Chondrocyte (in vitro differentiated cells): ENCODE results near the gene TSEN54. TPM values are rescaled to one million over a fixed set of nuclear protein-coding genes. Genes with fewer than 3 reads are reported as not detected.

Experiments
- DNase-seq: peaks from one replicate; pipeline ENCODE4 v3.0.0; 2021; ENCODE audit warnings: mixed read lengths, low spot score
- H3K27ac Mint-ChIP-seq: one replicate; pipeline ENCODE4 v1.8.0; 2021; ENCODE audit warnings: mild to moderate bottlenecking, moderate library complexity, mixed read lengths; ENCODE audit not compliant: unreplicated experiment
- H3K27me3 Mint-ChIP-seq: 2 replicates; pipeline ENCODE4 v1.8.0; 2021; ENCODE audit warnings: low read depth, mixed read lengths
- H3K36me3 Mint-ChIP-seq: 2 replicates; pipeline ENCODE4 v1.8.0; 2021; ENCODE audit warnings: low read depth, mixed read lengths
- H3K4me1 Mint-ChIP-seq: 2 replicates; pipeline ENCODE4 v1.8.0; 2021; ENCODE audit warnings: low read depth, mild to moderate bottlenecking, mixed read lengths
- H3K4me3 Mint-ChIP-seq: one replicate; pipeline ENCODE4 v1.8.0; 2021; ENCODE audit warnings: mild to moderate bottlenecking, moderate library complexity, mixed read lengths; ENCODE audit not compliant: unreplicated experiment
- H3K9me3 Mint-ChIP-seq: 2 replicates; pipeline ENCODE4 v1.8.0; 2021; ENCODE audit warnings: low read depth, mixed read lengths
- microRNA-seq: library from miRNA; unstranded; fragments of <30 nt; microRNA quantifications from one replicate; pipeline ENCODE4 v1.2.0, GENCODE V29; 2020; ENCODE audit warnings: borderline number of aligned reads
- total RNA-seq: library from RNA; stranded (reverse); gene quantifications from 3 replicates; pipeline ENCODE4 v1.2.1, GENCODE V29; 2021
- TF ChIP-seq, protein P1 (sequence below): fragments of 200-600 bp; sonication (generic); IDR thresholded peaks from 2 replicates; pipeline ENCODE4 v1.5.0; 2021; ENCODE audit warnings: antibody characterized with exemption, mild to moderate bottlenecking, moderate library complexity

TSEN54 gene
- total RNA-seq, 1 donor from 2014 or later, result 12.2 TPM

DNA sequence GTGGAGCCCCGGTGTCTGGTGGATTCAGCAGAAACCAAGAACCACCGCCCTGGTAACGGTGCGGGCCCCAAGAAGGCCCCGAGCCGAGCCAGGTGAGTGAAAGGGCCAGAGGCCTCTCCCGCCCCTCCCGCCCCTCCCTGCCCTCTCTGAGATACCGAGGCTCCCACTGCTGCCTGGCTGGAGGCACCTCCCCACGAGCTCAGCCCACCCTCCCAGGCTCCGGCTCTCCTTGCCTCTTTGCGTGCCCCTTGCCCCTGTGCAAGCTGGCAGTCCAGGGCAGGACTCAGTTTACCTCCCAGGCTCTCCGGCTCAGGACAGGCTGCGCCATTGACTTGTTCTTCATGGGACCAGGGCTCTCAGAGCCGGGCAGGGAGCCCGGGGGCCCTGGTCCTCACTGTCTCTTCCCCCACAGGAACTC, 57.2 kb downstream of the TSEN54 start:
- Mint-ChIP-seq H3K27me3 (no peaks in the 10 kb centered on the region), H3K4me1 (no peaks in the 10 kb centered on the region), H3K4me3 (no peak overlapping the region), H3K9me3 (no peaks in the 10 kb centered on the region), H3K27ac (no peak overlapping the region), H3K36me3 (peaks cover 2% of the 10 kb centered on the region)
- no peak for DNase-seq
- TF ChIP-seq, protein P1, sequence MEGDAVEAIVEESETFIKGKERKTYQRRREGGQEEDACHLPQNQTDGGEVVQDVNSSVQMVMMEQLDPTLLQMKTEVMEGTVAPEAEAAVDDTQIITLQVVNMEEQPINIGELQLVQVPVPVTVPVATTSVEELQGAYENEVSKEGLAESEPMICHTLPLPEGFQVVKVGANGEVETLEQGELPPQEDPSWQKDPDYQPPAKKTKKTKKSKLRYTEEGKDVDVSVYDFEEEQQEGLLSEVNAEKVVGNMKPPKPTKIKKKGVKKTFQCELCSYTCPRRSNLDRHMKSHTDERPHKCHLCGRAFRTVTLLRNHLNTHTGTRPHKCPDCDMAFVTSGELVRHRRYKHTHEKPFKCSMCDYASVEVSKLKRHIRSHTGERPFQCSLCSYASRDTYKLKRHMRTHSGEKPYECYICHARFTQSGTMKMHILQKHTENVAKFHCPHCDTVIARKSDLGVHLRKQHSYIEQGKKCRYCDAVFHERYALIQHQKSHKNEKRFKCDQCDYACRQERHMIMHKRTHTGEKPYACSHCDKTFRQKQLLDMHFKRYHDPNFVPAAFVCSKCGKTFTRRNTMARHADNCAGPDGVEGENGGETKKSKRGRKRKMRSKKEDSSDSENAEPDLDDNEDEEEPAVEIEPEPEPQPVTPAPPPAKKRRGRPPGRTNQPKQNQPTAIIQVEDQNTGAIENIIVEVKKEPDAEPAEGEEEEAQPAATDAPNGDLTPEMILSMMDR, result no peak

DNA sequence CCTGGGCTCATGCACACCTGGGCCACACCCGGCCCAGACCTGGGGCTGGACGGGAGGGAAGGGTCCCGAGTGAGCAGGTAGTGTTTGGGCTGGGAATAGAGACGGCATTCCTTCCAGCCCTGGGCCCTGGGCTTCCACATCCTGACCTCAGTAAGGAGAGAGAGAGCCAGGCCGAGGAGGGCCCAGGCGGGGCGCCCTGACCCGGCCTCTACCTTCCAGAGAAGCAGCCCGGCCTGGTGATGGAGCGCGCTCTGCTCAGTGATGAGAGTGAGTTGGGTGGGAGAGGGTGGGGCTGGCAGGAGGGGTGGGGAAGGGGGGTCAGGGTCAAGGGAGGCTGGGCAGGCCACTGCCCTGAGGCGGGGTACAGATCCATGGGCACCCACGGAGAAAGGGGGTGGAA, 57.7 kb downstream of the TSEN54 start:
- Mint-ChIP-seq H3K4me1 (no peaks in the 10 kb centered on the region), H3K27me3 (no peaks in the 10 kb centered on the region), H3K9me3 (no peaks in the 10 kb centered on the region), H3K4me3 (no peak overlapping the region), H3K36me3 (peaks cover 2% of the 10 kb centered on the region), H3K27ac (no peak overlapping the region)
- TF ChIP-seq, protein P1, result no peak
- no peak for DNase-seq

Small RNA genes within 50 kb of the gene (microRNA-seq; reads per million reads assigned to microRNA genes)
- not detected for gene MIR6785

Other genes starting within 250 kb of the TSEN54 start
- 19.0 to 21.6 TPM (median 20.4 TPM) in 3 replicates for gene MIF4GD, start 245.3 kb upstream of the TSEN54 start, total RNA-seq
- 6.7 to 11.7 TPM (median 11.3 TPM) in 3 replicates for gene SLC25A19, start 227.1 kb upstream of the TSEN54 start, total RNA-seq
- gene GRB2, start 110.8 kb upstream of the TSEN54 start, total RNA-seq, result 73.9 to 83.7 TPM (median 79.4 TPM) in 3 replicates
- gene TMEM94, start 59.9 kb upstream of the TSEN54 start, total RNA-seq, result 45.6 to 52.3 TPM (median 49.5 TPM) in 3 replicates
- gene CASKIN2, start 991 bp upstream of the TSEN54 start, total RNA-seq, result 27.1 to 30.4 TPM (median 30.3 TPM) in 3 replicates
- 1.4 to 1.8 TPM (median 1.5 TPM) in 3 replicates for gene LLGL2, start 9.2 kb downstream of the TSEN54 start, total RNA-seq
- 15.9 to 20.9 TPM (median 16.0 TPM) in 3 replicates for gene MYO15B, start 71.3 kb downstream of the TSEN54 start, total RNA-seq
- 0.23 to 0.29 TPM in 2 of 3 replicates, not detected in the other for gene SMIM5, start 116.9 kb downstream of the TSEN54 start, total RNA-seq
- gene RECQL5, start 150.6 kb downstream of the TSEN54 start, total RNA-seq, result 20.4 to 30.4 TPM (median 21.1 TPM) in 3 replicates
- gene SAP30BP, start 150.8 kb downstream of the TSEN54 start, total RNA-seq, result 59.9 to 91.8 TPM (median 67.5 TPM) in 3 replicates
- 5.2 to 52.3 TPM (median 5.6 TPM) in 3 replicates for gene ITGB4, start 204.9 kb downstream of the TSEN54 start, total RNA-seq
- gene GALK1, start 248.7 kb downstream of the TSEN54 start, total RNA-seq, result 27.8 to 34.7 TPM (median 30.0 TPM) in 3 replicates